Right cardiac atrium (tissue), 5 donors: ENCODE results near the gene RNASE12. TPM values are rescaled to one million over a fixed set of nuclear protein-coding genes. Genes with fewer than 3 reads are reported as not detected.
"Not testable (repeated sequence)": the region's sequence is repeated elsewhere in the genome, so short reads cannot be mapped to it uniquely, and the experiment has no call there.

ENCODE experiments used
- ATAC-seq, 2 donors: fragments of 200-7000 bp; cut with Tn5 transposase; one replicate each; pipeline versions ENCODE4 v1.8.0 to v1.9.1; 2020; ENCODE audit warnings: moderate library complexity in 2 of 2, mild to moderate bottlenecking in 1 of 2
- DNase-seq, 3 donors: peaks; one replicate each; pipeline ENCODE4 v3.0.0-alpha.2; 2020
- H3K27ac ChIP-seq: one replicate; pipeline ENCODE4 v1.5.1; 2013; ENCODE audit warnings: mild to moderate bottlenecking, low read length, control low read depth, moderate library complexity
- H3K27me3 ChIP-seq: one replicate; pipeline ENCODE4 v1.6.1; 2013; ENCODE audit not compliant: control insufficient read depth, insufficient read depth
- H3K4me1 ChIP-seq: one replicate; pipeline ENCODE4 v1.6.1; 2013; ENCODE audit warnings: low read length; ENCODE audit not compliant: control insufficient read depth, insufficient read depth
- H3K4me3 ChIP-seq: one replicate; pipeline ENCODE4 v1.5.1; 2013; ENCODE audit warnings: low read length, control low read depth
- H3K9me3 ChIP-seq: one replicate; pipeline ENCODE4 v1.6.1; 2013; ENCODE audit warnings: low read length; ENCODE audit not compliant: control insufficient read depth
- WGBS: extraction: QIAGEN DNeasy Blood & Tissue Kit; methylation state at CpG from one replicate; pipeline ENCODE4 v1.1.7; 2013; 5-methylcytosine and 5-hydroxymethylcytosine counted together
- intact Hi-C, 4 donors: fragments of 100-400 bp; cut with DNase I; formaldehyde crosslinking; loops; one replicate each; pipeline versions ENCODE4 v1.11.0 to v1.14.0; 2022 to 2023
- polyA plus RNA-seq: library from polyadenylated mRNA; stranded (reverse); fragments of 200-250 nt; gene quantifications from one replicate; pipeline ENCODE4 v1.2.3, GENCODE V29; 2013
- total RNA-seq, 4 donors: library from RNA; stranded (reverse); fragmentation: NEBNext Ultra II Directional; extraction: Animal tissue kit (Norgen Biotek cat#: 25700); gene quantifications; one replicate each; pipeline ENCODE4 v1.2.1, GENCODE V29; 2021
- donor health status: healthy with polysubstance abuse.
- donor health status: DM: no; HTN: yes; CAD: no.
- donor health status: DM: no; HTN: no; CAD: no.
- donor health status: DM: no; HTN: yes; CAD: no; lungs with severe emphysema.
- donor health status: DM: yes; HTN: yes; CAD: no.

Gene RNASE12
- total and polyA plus RNA-seq, 5 donors, result not detected

- Histone ChIP-seq H3K9me3 (no peaks in the 10 kb centered on the region), H3K27me3 (no peaks in the 10 kb centered on the region), H3K4me1 (peaks cover 6% of the 10 kb centered on the region), H3K27ac (no peak overlapping the region), H3K4me3 (peak overlapping the region; percentile 41)
- intact Hi-C loops, result no loop called here
- WGBS, result 13% methylated on average over 22 of the region's 22 CpGs
- peak; percentile 76 to 77 for ATAC-seq
- peak; percentile 70 to 82 (median 76) for DNase-seq
These were observed 33.4 kb upstream of the RNASE12 start for GRCh38 chr14:20624495-20625070.

DNA sequence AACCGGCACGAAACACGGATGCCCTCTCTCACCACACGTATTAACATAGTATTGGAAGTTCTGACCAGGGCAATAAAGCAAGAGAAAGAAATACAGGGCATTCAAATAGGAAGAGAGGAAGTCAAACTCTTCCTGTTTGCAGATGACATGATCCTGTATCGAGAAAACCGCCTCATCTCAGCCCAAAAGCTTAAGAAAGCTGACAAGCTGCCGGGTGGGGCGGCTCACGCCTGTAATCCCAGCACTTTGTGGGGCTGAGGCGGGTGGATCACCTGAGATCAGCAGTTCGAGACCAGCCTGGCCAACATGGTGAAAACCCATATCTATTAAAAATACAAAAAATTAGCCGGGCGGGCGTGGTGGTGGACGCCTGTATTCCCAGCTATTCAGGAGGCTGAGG lies 32.6 kb upstream of the RNASE12 start:
- Histone ChIP-seq H3K27ac (no peak overlapping the region), H3K9me3 (no peaks in the 10 kb centered on the region), H3K4me3 (no peak overlapping the region), H3K27me3 (no peaks in the 10 kb centered on the region), H3K4me1 (peaks cover 6% of the 10 kb centered on the region)
- ATAC-seq (no peak), DNase-seq (no peak)
- intact Hi-C loops, result no loop called here
- 57% methylated on average over 15 of the region's 15 CpGs for WGBS

DNA sequence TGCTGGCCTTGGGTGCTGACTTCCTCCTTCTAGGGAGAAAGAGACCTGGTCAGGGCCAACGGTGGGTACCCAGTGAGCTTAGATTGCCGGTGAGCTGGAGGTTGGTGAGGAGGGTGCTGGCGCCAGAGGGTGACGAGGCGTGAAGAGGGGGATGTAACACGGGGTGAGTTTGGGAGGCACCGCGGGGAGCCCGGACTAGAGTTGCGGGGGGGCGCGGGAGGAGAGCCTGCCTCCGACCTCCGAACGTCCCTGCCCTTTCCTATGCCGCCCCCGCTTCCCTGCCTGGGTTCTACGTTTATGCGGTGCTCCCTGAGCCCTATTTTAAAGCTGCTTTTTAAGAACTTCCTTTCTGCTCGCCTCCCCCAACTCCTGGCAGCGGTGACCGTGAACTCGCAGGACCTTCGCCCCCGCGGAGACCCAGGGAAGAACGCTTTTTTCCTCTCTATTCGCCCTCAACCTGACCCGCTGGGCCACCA lies 31.7 kb upstream of the RNASE12 start:
- 19% methylated on average over 29 of the region's 29 CpGs for WGBS
- H3K4me1 ChIP-seq, result peaks cover 6% of the 10 kb centered on the region
- H3K27ac ChIP-seq, result no peak overlapping the region
- DNase-seq (peak in 1 of 3 donors; percentile 58), ATAC-seq (no peak)
- intact Hi-C loops, result no loop called here
- H3K9me3 ChIP-seq, result no peaks in the 10 kb centered on the region
- H3K4me3 ChIP-seq, result no peak overlapping the region
- H3K27me3 ChIP-seq, result no peaks in the 10 kb centered on the region

DNA sequence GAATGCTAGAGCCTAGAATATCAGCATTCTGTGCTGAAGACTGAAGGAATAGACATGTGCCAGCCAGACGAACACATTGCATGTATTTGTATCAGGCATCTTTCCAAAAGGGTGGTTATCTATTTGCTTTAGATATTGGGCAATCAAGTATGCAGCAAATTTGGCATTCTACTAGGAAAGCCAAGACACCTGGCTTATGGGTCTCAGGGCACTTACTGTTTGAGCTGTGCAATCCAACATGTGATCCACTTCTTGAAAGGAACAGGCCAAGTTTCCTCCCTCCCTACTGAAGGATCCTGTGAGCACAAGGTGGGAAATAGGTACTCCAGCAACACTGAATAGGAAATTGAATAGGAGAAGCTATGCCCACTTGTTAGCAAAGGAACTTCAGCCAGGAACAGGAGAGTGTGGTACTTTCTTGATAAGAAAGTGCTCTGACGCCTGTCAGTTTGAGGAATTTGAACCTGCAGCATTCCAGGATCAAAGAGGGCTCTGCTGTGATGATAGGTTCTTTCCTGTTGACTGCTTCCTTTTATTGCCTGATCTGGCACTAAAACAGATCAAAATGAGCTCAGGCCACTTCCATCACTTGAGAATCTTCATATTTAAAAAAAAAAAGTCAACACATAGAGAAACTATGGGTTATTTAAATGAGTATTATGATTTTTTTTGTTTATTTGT lies 29.8 kb upstream of the RNASE12 start:
- 48% methylated on average over 2 of the region's 2 CpGs for whole genome bisulfite sequencing
- intact Hi-C loops, result no loop called here

DNA sequence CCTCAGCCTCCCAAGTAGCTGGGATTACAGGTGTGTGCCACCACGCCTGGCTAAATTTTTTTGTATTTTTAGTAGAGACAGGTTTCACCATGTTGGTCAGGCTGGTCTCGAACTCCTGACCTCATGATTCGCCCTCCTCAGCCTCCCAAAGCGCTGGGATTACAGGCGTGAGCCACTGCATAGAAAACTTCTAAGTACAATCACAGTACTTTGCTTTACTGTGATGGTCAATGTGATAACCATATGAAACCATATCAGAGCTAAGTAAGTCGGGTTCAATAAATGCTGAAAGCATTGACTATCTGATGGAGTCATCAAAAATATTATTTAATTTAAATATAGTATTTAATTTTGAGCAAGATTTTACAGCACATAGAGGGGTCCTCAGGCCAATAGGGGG lies 28.5 kb upstream of the RNASE12 start:
- DNase-seq, intact Hi-C loops, H3K27ac ChIP-seq, H3K27me3 ChIP-seq, H3K9me3 ChIP-seq, ATAC-seq, H3K4me3 ChIP-seq, H3K4me1 ChIP-seq: not testable (repeated sequence)
- 86% methylated on average over 6 of the region's 6 CpGs for WGBS

More for the DNA sequence above, 29.8 kb upstream of the RNASE12 start:
- DNase-seq, result no peak
- Histone ChIP-seq H3K4me3 (no peak overlapping the region), H3K4me1 (no peaks in the 10 kb centered on the region), H3K27ac (no peak overlapping the region), H3K9me3 (no peaks in the 10 kb centered on the region), H3K27me3 (no peaks in the 10 kb centered on the region)
- no peak for ATAC-seq

DNA sequence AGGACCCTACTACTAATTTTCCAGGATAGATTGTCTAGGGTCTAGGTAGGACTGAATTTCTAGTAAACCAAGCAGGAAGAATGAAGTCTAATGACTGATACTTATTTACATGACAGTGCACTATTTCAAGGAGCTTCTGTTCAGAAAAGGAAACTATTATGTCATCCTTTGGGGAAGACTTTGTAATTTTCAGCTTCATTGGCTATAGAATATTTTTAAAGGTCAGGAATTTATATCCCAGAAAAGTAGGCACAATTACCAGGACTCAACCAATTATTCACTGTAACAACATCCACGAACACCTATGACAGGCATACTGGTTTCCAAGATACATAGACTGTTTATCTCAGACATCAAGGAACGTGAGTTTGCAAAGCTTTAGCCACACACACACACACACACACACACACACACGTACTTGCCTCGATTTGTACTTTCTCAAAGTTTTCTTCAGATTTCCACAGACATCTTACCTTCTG lies 27.1 kb upstream of the RNASE12 start:
- intact Hi-C loops, result no loop called here
- ATAC-seq (no peak), DNase-seq (no peak)
- 59% methylated on average over 4 of the region's 4 CpGs for WGBS
- Histone ChIP-seq H3K4me3 (no peak overlapping the region), H3K27ac (no peak overlapping the region), H3K4me1 (no peaks in the 10 kb centered on the region), H3K9me3 (no peaks in the 10 kb centered on the region), H3K27me3 (no peaks in the 10 kb centered on the region)

DNA sequence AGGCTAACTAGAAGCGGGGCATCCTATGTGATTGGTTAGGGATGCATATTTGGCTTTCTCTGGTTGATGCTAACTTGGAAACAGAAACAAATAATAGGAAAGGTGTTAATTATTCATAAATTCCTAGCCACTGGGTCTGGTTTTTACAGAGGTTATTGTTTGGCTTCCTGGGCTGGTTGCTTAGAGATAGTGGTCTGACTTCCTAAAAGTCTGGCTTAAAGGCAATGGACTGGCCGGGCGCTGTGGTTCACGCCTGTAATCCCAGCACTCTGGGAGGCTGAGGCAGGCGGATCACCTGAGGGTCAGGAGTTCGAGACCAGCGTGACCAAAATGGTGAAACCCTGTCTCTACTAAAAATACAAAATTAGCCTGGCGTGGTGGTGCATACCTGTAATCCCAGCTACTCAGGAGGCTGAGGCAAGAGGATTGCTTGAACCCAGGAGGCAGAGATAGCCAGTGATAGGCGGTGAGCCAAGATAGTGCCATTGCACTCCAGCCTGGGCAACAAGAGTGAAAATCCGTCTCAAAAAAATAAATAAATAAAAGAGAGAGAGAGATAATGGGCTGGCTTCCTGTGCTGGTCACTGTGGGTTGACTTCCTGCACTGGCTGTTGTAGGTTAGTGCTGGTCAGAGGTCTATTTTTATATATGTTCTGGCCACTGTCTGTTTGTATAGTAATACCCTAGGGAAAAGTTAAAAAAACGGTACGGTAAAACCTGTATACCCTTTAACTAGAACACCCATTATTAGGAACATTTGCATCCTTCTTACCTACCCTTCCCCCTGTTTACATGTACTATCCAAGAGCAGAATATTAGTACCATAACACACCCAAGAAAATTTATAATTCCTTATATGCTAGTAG lies 26.2 kb upstream of the RNASE12 start:
- no peak overlapping the region for H3K27ac ChIP-seq
- 78% methylated on average over 12 of the region's 12 CpGs for WGBS
- no peaks in the 10 kb centered on the region for H3K4me1 ChIP-seq
- H3K4me3 ChIP-seq, result no peak overlapping the region
- intact Hi-C loops, result no loop called here
- ATAC-seq, result no peak
- DNase-seq, result no peak
- no peaks in the 10 kb centered on the region for H3K27me3 ChIP-seq
- no peaks in the 10 kb centered on the region for H3K9me3 ChIP-seq

- ATAC-seq, result no peak
- Histone ChIP-seq H3K4me1 (no peaks in the 10 kb centered on the region), H3K9me3 (no peaks in the 10 kb centered on the region), H3K4me3 (no peak overlapping the region), H3K27ac (no peak overlapping the region), H3K27me3 (no peaks in the 10 kb centered on the region)
- intact Hi-C loops, result no loop called here
- WGBS, result 91% methylated on average over 5 of the region's 5 CpGs
- DNase-seq, result no peak
These were observed 24.8 kb upstream of the RNASE12 start for GRCh38 chr14:20615996-20616395.

GRCh38 chr14:20614038-20614840 lies 23.1 kb upstream of the RNASE12 start:
- H3K4me1 ChIP-seq, result no peaks in the 10 kb centered on the region

More at GRCh38 chr14:20614038-20614840, 23.1 kb upstream of the RNASE12 start:
- intact Hi-C loops, result loop anchor here in 3 of 4 donors (5.0 kb wide), 4 partner anchors 68 to 287 kb away; partner anchors contain the start of genes RNASE4 (in 2 of the 3), PARP2 (in 1 of the 3) and TEP1 (in 1 of the 3)
- Histone ChIP-seq H3K27ac (peak overlapping the region; percentile 71), H3K27me3 (no peaks in the 10 kb centered on the region), H3K9me3 (no peaks in the 10 kb centered on the region), H3K4me3 (peak overlapping the region; percentile 67)
- DNase-seq, result no peak
- ATAC-seq, result peak; percentile 0 to 8
- 13% methylated on average over 17 of the region's 17 CpGs for WGBS
